Measurements from ENCODE around the gene SRPX2. TPM values are rescaled to one million over a fixed set of nuclear protein-coding genes. Genes with fewer than 3 reads are reported as not detected.

SRPX2 gene
- total RNA-seq, 1 donor from 2014 or later, result 7.7 TPM

Other genes with a start within 250 kb of the SRPX2 start
- 61.6 and 122 TPM in 2 replicates for gene PCDH19, start 233.9 kb upstream of the SRPX2 start, total RNA-seq (ENCODE audit: low replicate concordance)
- 1.1 and 2.3 TPM in 2 replicates for gene TNMD, start 59.3 kb upstream of the SRPX2 start, total RNA-seq (ENCODE audit: low replicate concordance)
- gene TSPAN6, start 7.4 kb upstream of the SRPX2 start, total RNA-seq (ENCODE audit: low replicate concordance), result 99.3 and 140 TPM in 2 replicates
- 4.0 and 7.8 TPM in 2 replicates for gene SYTL4, start 87.9 kb downstream of the SRPX2 start, total RNA-seq (ENCODE audit: low replicate concordance)
- 20.5 and 24.7 TPM in 2 replicates for gene CSTF2, start 176.2 kb downstream of the SRPX2 start, total RNA-seq (ENCODE audit: low replicate concordance)
- gene NOX1, start 230.2 kb downstream of the SRPX2 start, total RNA-seq (ENCODE audit: low replicate concordance), result 0.70 and 1.2 TPM in 2 replicates

All from type B pancreatic cell (in vitro differentiated cells).